Mesodermal cell (in vitro differentiated cells): ENCODE data around the gene XPC.

Experiments used
- H3K27ac ChIP-seq: 2 replicates; pipeline ENCODE4 v1.7.0; 2013; ENCODE audit warnings: mild to moderate bottlenecking, low read depth, low read length, moderate library complexity; ENCODE audit not compliant: severe bottlenecking
- H3K36me3 ChIP-seq: 2 replicates; pipeline ENCODE4 v1.7.1; 2013; ENCODE audit warnings: mild to moderate bottlenecking, low read length, moderate library complexity; ENCODE audit not compliant: control insufficient read depth, insufficient read depth
- H3K4me1 ChIP-seq: one replicate; pipeline ENCODE4 v1.7.1; 2013; ENCODE audit warnings: mild to moderate bottlenecking, low read length; ENCODE audit not compliant: insufficient read depth, control insufficient read depth, poor library complexity, severe bottlenecking
- H3K4me3 ChIP-seq: 2 replicates; pipeline ENCODE4 v1.7.0; 2013; ENCODE audit warnings: low read length, control low read depth, mild to moderate bottlenecking; ENCODE audit not compliant: insufficient read depth, poor library complexity, severe bottlenecking; ENCODE audit errors: extremely low read depth
- H3K9me3 ChIP-seq: 2 replicates; pipeline ENCODE4 v1.7.1; 2013; ENCODE audit warnings: mild to moderate bottlenecking, low read length, moderate library complexity; ENCODE audit not compliant: control insufficient read depth
- WGBS, 2 experiments: methylation state at CpG; one replicate each; pipeline ENCODE4 v1.1.5; 2013; ENCODE audit warnings: missing lambda C conversion rate in 2 of 2; ENCODE audit not compliant: insufficient coverage in 2 of 2; 5-methylcytosine and 5-hydroxymethylcytosine counted together

Gene XPC

DNA sequence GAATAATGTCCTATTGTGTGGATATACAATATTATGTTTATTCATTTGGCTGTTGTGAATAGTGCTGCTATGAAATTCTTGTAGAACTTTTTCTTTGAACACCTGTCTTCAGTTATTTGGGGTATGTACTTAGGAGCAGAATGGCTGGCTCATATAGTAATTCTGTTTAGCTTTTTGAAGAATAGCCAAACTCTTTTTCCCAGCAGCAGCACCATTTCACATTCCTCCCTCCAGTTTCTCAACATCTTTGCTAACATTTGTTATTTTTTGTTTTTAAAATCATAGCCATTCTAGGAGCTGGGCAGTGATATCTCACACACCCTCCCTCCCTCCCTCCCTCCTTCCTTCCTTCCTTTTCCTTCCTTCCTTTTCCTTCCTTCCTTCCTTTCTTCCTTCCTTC, 40.0 kb upstream of the XPC start:
- no peak overlapping the region for H3K4me3 ChIP-seq
- H3K36me3 ChIP-seq: no peaks in the 10 kb centered on the region
- H3K27ac ChIP-seq: no peak overlapping the region
- H3K9me3 ChIP-seq: peaks cover 14% of the 10 kb centered on the region
- peaks cover 12% of the 10 kb centered on the region for H3K4me1 ChIP-seq

GRCh38 chr3:14216257-14217048, 38.1 kb upstream of the XPC start:
- Histone ChIP-seq H3K9me3 (peaks cover 8% of the 10 kb centered on the region), H3K36me3 (no peaks in the 10 kb centered on the region), H3K27ac (no peak overlapping the region), H3K4me3 (peak overlapping the region; percentile 14), H3K4me1 (peaks cover 12% of the 10 kb centered on the region)
- WGBS, 2 experiments: 81 to 84% methylated on average over 20 to 22 of the region's 22 CpGs

GRCh38 chr3:14214764-14215163, 36.4 kb upstream of the XPC start:
- Histone ChIP-seq H3K4me3 (no peak overlapping the region), H3K27ac (no peak overlapping the region), H3K9me3 (peaks cover 3% of the 10 kb centered on the region), H3K36me3 (no peaks in the 10 kb centered on the region), H3K4me1 (peaks cover 26% of the 10 kb centered on the region)
- WGBS, 2 experiments: 89 to 100% methylated on average over 1 to 3 of the region's 4 CpGs

GRCh38 chr3:14213066-14213774, 34.8 kb upstream of the XPC start:
- Histone ChIP-seq H3K4me3 (no peak overlapping the region), H3K27ac (no peak overlapping the region), H3K4me1 (peaks cover 32% of the 10 kb centered on the region), H3K9me3 (peaks cover 3% of the 10 kb centered on the region), H3K36me3 (no peaks in the 10 kb centered on the region)
- WGBS, 2 experiments: 94 to 98% methylated on average over 5 to 7 of the region's 7 CpGs

DNA sequence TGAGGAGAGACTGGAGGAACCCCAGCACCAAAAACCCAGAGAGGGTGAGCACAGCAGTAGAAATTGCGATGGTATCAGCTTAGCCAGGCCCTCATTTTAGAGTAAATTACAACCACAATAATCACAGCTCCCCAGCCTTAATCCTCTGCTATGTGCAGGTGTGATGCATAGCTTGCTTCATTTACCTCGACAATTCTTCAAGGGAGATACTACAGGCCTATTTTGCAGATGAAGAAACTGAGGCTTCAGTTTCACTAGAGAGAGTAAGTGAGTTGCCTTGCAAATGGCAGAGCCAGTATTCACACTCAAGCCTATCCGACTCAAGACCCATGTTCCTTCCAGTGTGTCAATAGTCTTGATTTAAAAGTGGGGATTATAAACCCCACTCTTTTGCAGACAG, 33.6 kb upstream of the XPC start:
- Histone ChIP-seq H3K4me3 (no peak overlapping the region), H3K9me3 (peaks cover 3% of the 10 kb centered on the region), H3K4me1 (peaks cover 32% of the 10 kb centered on the region), H3K27ac (no peak overlapping the region), H3K36me3 (no peaks in the 10 kb centered on the region)
- 90 to 100% methylated on average over 1 to 2 of the region's 3 CpGs for WGBS, 2 experiments

GRCh38 chr3:14211621-14212020, 33.2 kb upstream of the XPC start:
- Histone ChIP-seq H3K4me1 (peaks cover 32% of the 10 kb centered on the region), H3K4me3 (no peak overlapping the region), H3K27ac (peak overlapping the region; percentile 81), H3K36me3 (no peaks in the 10 kb centered on the region), H3K9me3 (peaks cover 3% of the 10 kb centered on the region)
- 89 to 95% methylated on average over 1 to 3 of the region's 4 CpGs for WGBS, 2 experiments

DNA sequence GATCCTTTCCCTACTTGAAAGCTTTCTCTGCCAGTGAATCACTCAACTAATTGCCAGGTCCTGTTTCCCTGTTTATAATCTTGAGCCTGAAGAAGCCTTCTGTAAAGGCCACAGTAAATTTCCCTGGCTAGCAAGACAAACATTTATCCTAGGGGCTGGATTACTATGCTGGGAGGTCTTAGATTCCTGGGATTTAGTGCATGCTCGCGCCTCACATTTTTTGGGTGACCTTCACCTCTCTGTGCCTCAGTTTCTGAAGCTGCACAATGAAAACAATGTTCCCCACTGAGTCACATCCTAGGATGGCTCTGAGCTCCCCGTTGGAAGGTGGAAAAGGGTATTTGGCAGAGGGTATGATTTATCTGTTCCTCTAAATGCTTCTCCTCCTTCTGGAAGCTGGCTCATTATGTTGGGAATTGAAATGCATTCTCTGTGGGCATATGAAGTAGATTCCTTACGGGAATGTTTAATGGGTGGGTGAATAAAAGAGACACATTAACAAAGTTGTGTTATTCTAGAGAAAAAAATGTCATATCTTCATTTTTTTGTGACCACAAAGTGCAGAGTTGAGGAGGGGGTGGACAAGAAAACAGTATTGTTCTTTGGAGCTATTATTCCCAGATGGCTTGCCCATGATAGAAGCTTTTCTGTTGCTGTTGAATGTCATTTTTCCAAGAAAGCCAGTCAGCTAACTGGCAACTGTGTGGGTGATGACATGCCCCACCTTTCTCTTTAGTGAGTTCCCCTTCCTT, 32.6 kb upstream of the XPC start:
- no peaks in the 10 kb centered on the region for H3K9me3 ChIP-seq
- 64 to 82% methylated on average over 3 of the region's 4 CpGs for WGBS, 2 experiments
- no peaks in the 10 kb centered on the region for H3K36me3 ChIP-seq
- no peak overlapping the region for H3K4me3 ChIP-seq
- H3K4me1 ChIP-seq: peaks cover 32% of the 10 kb centered on the region
- H3K27ac ChIP-seq: peak overlapping the region; percentile 81

DNA sequence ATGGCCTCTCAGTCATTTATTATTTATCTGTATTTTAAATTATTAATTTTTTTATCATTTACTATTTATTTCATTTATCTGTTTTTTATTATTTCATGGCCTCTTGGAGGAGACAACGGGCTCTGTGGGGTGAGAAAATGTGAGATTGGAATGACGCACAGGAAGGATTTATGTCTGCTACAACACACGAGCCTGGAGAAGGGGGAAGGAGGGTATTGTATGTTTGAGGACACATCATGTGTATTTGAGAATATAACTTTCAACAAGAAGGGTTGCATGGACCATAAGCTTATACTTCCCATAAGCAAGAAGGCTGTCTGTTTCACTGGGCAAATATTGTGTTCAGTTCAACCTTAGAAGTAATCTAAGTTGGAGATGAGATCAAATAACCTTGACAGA, 31.9 kb upstream of the XPC start:
- Histone ChIP-seq H3K4me1 (peaks cover 32% of the 10 kb centered on the region), H3K36me3 (no peaks in the 10 kb centered on the region), H3K27ac (peak overlapping the region; percentile 81), H3K4me3 (no peak overlapping the region), H3K9me3 (no peaks in the 10 kb centered on the region)
- WGBS, 2 experiments: 90 to 95% methylated on average over 2 of the region's 3 CpGs

DNA sequence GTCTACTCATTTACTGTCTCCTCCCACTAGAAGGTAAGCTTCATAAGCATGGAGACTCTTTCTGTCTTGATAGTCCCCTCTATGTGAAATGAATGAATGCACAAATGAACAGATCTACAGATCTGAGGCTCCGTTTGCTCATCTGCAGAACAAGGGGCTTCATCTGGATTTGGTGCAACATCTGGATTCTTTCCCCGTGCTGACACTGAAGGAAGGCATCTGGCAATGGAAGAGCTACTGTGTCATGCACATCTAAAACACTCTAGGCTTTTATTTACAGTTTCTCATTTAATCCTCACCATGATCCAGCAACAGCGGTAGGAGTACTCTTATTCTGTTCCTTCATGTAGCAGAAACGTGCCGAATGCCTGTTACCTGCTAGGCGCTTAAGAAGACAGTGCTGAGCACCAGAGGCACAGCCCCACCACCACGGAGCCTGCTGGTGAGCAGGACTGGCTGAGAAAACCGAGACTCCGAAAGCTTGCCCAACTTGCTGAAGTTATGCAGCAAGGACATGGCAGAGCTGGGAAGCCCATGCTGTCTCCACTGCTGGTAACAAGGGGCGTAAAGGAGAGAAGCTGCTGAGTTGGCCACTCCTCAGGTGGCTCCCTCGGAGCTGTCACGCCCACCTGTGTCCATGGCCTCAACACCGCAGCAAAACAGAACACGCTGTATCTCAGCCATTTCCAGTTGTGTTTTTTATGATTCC, 31.3 kb upstream of the XPC start:
- H3K36me3 ChIP-seq: no peaks in the 10 kb centered on the region
- WGBS, 2 experiments: 81 to 84% methylated on average over 11 to 12 of the region's 14 CpGs

DNA sequence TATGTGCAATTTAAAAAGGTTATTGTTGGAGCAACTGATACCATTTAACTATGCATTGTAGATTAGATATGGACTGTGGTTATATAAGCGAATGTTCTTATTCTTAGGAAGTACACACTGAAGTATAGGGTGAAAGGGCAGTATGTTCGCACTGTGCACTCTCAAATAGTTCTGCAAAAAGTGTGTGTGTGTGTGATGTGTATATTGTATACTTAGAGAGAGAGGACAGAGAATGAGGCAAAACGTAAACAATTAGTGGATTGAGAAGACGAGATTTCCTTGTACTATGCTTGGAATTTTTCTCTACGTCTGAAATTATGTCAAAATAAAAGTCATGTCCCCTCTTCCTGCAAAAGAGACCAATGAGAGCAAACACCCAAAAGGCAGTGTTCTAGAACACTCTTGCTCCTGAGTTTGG, 30.6 kb upstream of the XPC start:
- no peak overlapping the region for H3K27ac ChIP-seq
- H3K4me1 ChIP-seq: peaks cover 35% of the 10 kb centered on the region
- 76 to 83% methylated on average over 3 to 5 of the region's 5 CpGs for WGBS, 2 experiments
- no peak overlapping the region for H3K4me3 ChIP-seq
- H3K9me3 ChIP-seq: no peaks in the 10 kb centered on the region
- H3K36me3 ChIP-seq: no peaks in the 10 kb centered on the region

More for the DNA sequence above, 31.3 kb upstream of the XPC start:
- H3K9me3 ChIP-seq: no peaks in the 10 kb centered on the region
- H3K4me3 ChIP-seq: no peak overlapping the region
- peaks cover 36% of the 10 kb centered on the region for H3K4me1 ChIP-seq
- peak overlapping the region; percentile 41 for H3K27ac ChIP-seq
